ENCODE results near the gene MMP17. TPM values are rescaled to one million over a fixed set of nuclear protein-coding genes. Genes with fewer than 3 reads are reported as not detected.
"Not testable (repeated sequence)": the region's sequence is repeated elsewhere in the genome, so short reads cannot be mapped to it uniquely, and the experiment has no call there.

Gene MMP17
- total RNA-seq, 1 donor from 2014 or later: 4.3 TPM

- DNase-seq (ENCODE audit: low spot score): no peak
Observed at GRCh38 chr12:131864469-131864868, 36.3 kb downstream of the MMP17 start.

GRCh38 chr12:131865180-131865875 lies 37.1 kb downstream of the MMP17 start:
- DNase-seq (ENCODE audit: low spot score): no peak

- DNase-seq (ENCODE audit: low spot score): no peak
Observed at GRCh38 chr12:131867471-131867870, 39.3 kb downstream of the MMP17 start.

GRCh38 chr12:131867891-131868675 lies 39.9 kb downstream of the MMP17 start:
- DNase-seq (ENCODE audit: low spot score): no peak

GRCh38 chr12:131869871-131870418 lies 41.8 kb downstream of the MMP17 start:
- DNase-seq (ENCODE audit: low spot score): no peak

GRCh38 chr12:131871677-131872076 lies 43.5 kb downstream of the MMP17 start:
- DNase-seq (ENCODE audit: low spot score): no peak

GRCh38 chr12:131872154-131873051 lies 44.2 kb downstream of the MMP17 start:
- DNase-seq (ENCODE audit: low spot score): no peak

- no peak for DNase-seq (ENCODE audit: low spot score)
Observed at GRCh38 chr12:131873293-131873692, 45.1 kb downstream of the MMP17 start.

GRCh38 chr12:131874972-131875371 lies 46.8 kb downstream of the MMP17 start:
- not testable (repeated sequence) for DNase-seq (ENCODE audit: low spot score)

- DNase-seq (ENCODE audit: low spot score): not testable (repeated sequence)
Observed at GRCh38 chr12:131877216-131877615, 49.0 kb downstream of the MMP17 start.

- not testable (repeated sequence) for DNase-seq (ENCODE audit: low spot score)
Observed at GRCh38 chr12:131878436-131878835, 50.2 kb downstream of the MMP17 start.

GRCh38 chr12:131882804-131883520 lies 54.8 kb downstream of the MMP17 start:
- DNase-seq (ENCODE audit: low spot score): no peak

GRCh38 chr12:131883521-131883900 lies 55.3 kb downstream of the MMP17 start:
- DNase-seq (ENCODE audit: low spot score): no peak

- DNase-seq (ENCODE audit: low spot score): not testable (repeated sequence)
Observed at GRCh38 chr12:131885076-131885475, 56.9 kb downstream of the MMP17 start.

- DNase-seq (ENCODE audit: low spot score): no peak
Observed at GRCh38 chr12:131885543-131886057, 57.4 kb downstream of the MMP17 start.

GRCh38 chr12:131891722-131892121 lies 63.5 kb downstream of the MMP17 start:
- not testable (repeated sequence) for DNase-seq (ENCODE audit: low spot score)

GRCh38 chr12:131892711-131893604 lies 64.8 kb downstream of the MMP17 start:
- no peak for DNase-seq (ENCODE audit: low spot score)

GRCh38 chr12:131893605-131894312 lies 65.6 kb downstream of the MMP17 start:
- DNase-seq (ENCODE audit: low spot score): no peak

GRCh38 chr12:131894313-131894860 lies 66.2 kb downstream of the MMP17 start, which contains the start of gene ULK1:
ULK1 (plus strand) TSS chr12:131894622; CDS start chr12:131895002, 380 bp downstream.
- DNase-seq (ENCODE audit: low spot score): peak; percentile 94
